Effector memory CD8-positive, alpha-beta T cell (primary cell): ENCODE measurements around the gene GLTP.
A peak's percentile ranks its signal among the peaks of the same experiment; 100 is the strongest.
"Not testable (repeated sequence)": the region's sequence is repeated elsewhere in the genome, so short reads cannot be mapped to it uniquely, and the experiment has no call there.

ENCODE experiments used
- ATAC-seq: fragments of 150-1000 bp; cut with Tn5 transposase; replicated peaks from 2 replicates; pipeline ENCODE4 v1.10.0; 2021; ENCODE audit warnings: mild to moderate bottlenecking, moderate library complexity
- DNase-seq, 3 experiments: peaks; one replicate each; pipeline ENCODE4 v3.0.0; 2021
- H3K27ac Mint-ChIP-seq, 2 donors: one replicate each; pipeline ENCODE4 v1.8.0; 2022; ENCODE audit warnings: mild to moderate bottlenecking in 2 of 2, mixed read lengths in 2 of 2, moderate library complexity in 2 of 2
- H3K27me3 Mint-ChIP-seq, 2 donors: one replicate each; pipeline ENCODE4 v1.8.0; 2022; ENCODE audit warnings: mixed read lengths in 2 of 2
- H3K36me3 Mint-ChIP-seq: one replicate; pipeline ENCODE4 v1.8.0; 2022; ENCODE audit warnings: mild to moderate bottlenecking, moderate library complexity, mixed read lengths; ENCODE audit not compliant: insufficient read depth
- H3K4me1 Mint-ChIP-seq, 2 donors: one replicate each; pipeline ENCODE4 v1.8.0; 2022; ENCODE audit warnings: low read depth in 2 of 2, mixed read lengths in 2 of 2
- H3K4me3 Mint-ChIP-seq, 2 donors: one replicate each; pipeline ENCODE4 v1.8.0; 2022; ENCODE audit warnings: mild to moderate bottlenecking in 2 of 2, mixed read lengths in 2 of 2, moderate library complexity in 2 of 2
- H3K9me3 Mint-ChIP-seq, 2 donors: one replicate each; pipeline ENCODE4 v1.8.0; 2022; ENCODE audit warnings: mixed read lengths in 2 of 2

GLTP gene

DNA sequence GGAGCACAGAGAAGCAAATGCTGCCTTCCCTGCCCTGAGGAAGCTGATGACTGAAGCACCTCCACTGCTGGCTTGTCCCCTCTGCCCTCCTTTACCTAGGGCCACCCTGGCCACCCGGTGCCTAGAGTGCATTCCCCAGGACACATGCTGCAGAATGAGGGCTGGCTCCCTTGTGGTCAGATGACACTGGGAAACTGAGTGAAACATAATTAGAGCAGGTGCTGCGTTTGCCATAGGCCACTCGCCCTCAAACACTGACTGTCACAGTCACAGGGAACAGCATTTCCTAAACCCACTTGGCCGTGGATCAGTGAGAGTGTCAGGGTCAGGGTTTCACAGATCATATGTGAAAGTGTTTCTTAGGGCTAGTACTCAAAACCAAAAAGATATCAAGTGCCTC is 35.7 kb upstream of the GLTP start:
- H3K9me3 Mint-ChIP-seq: no peaks in the 10 kb centered on the region
- peak overlapping the region; percentile 58 to 65 for H3K27ac Mint-ChIP-seq
- H3K4me1 Mint-ChIP-seq: peaks cover 3 to 5% of the 10 kb centered on the region in 2 donors

DNA sequence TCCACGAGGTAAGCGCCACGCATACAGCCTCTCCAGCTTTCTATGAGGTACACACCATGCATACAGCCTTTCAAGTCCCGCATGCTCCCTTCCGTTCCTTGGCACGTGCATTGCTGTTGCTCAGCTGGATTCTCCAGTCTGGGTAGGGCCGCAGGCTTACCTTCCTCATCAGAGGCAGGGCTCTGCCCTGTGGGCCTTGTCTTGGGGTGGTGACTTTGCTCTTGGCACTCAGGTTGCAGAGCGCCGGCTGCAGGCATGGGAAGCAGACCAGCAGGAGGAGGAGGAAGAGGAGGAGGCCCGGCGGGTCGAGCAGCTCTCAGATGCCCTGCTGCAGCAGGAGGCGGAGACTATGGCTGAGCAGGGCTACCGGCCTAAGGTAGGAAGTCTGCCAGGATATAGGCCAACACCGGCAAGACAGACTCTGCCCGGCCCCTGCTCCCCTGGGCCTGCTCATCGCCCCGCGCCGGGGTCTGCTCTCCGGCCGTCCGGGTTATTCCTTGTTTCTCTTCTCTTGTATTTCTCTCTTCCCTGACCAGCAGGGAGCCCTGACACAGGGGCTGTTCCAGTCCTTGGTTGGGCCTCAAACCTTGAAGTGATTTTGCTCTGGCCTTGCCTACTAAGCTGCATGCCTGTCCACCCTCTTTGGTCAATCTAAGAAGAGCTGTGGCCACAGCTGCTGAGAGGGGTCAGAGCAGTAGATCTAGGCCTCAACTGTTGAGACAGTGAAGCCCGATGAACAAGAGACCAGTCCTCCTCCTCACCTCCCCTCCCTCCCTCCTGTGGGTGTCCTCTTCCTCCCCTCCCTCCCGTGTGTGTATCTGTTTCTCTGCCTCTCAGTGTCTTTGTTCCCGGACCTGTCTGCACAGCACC is 35.1 kb upstream of the GLTP start:
- DNase-seq (no peak), ATAC-seq (no peak)
- H3K9me3 Mint-ChIP-seq: no peaks in the 10 kb centered on the region
- H3K36me3 Mint-ChIP-seq: peaks cover 52% of the 10 kb centered on the region
- H3K27ac Mint-ChIP-seq: peak overlapping the region; percentile 58 to 65
- no peak overlapping the region for H3K4me3 Mint-ChIP-seq
- H3K4me1 Mint-ChIP-seq: peaks cover 3 to 5% of the 10 kb centered on the region in 2 donors
- no peaks in the 10 kb centered on the region for H3K27me3 Mint-ChIP-seq

More for the DNA sequence above, 35.7 kb upstream of the GLTP start:
- DNase-seq (no peak), ATAC-seq (no peak)
- Mint-ChIP-seq H3K27me3 (no peaks in the 10 kb centered on the region), H3K36me3 (peaks cover 52% of the 10 kb centered on the region), H3K4me3 (no peak overlapping the region)

DNA sequence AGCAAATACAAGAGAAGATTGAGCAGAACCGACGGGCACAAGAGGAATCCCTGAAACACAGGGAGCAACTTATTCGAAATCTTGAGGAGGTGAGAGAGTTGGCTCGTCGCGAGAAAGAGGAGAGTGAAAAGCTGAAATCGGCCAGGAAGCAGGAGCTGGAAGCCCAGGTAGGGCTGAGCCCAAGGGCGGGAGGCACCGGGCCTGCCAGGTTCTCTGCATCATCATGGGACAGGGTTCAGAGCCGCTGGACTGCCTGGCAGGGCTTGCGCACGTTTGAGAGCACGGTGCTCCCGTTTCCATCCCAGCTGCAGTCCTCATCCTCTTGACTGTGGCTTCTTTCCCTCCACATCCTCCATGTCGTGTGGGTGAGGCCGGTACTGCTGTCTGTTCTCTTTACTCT is 34.1 kb upstream of the GLTP start:
- DNase-seq: no peak
- Mint-ChIP-seq H3K27ac (peak overlapping the region in 1 of 2 donors; percentile 65), H3K27me3 (no peaks in the 10 kb centered on the region), H3K4me3 (no peak overlapping the region), H3K36me3 (peaks cover 50% of the 10 kb centered on the region), H3K4me1 (peaks cover 3 to 5% of the 10 kb centered on the region in 2 donors), H3K9me3 (no peaks in the 10 kb centered on the region)
- ATAC-seq: no peak

DNA sequence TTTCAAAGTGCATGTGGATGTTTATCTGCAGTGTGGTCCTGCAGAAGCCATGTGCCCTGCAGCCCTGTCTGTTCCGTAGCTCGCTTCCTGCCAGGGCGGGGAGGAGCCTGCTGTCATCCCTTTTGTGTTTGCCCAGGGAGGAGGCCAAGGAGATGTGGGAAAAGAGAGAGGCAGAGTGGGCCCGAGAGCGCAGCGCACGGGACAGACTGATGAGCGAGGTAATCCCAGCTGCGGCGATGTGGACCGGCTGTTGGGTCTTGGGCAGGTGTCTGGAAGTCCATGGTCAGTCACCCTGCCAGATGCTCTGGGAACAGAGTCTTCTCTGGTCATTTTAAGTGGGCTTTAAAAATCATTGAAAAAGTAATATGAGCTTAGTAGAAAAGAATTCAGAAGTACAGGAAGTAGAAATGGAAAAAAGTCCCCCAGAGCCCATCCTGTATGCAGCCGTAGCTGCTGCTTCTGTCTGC is 32.5 kb upstream of the GLTP start:
- H3K27me3 Mint-ChIP-seq: no peaks in the 10 kb centered on the region

DNA sequence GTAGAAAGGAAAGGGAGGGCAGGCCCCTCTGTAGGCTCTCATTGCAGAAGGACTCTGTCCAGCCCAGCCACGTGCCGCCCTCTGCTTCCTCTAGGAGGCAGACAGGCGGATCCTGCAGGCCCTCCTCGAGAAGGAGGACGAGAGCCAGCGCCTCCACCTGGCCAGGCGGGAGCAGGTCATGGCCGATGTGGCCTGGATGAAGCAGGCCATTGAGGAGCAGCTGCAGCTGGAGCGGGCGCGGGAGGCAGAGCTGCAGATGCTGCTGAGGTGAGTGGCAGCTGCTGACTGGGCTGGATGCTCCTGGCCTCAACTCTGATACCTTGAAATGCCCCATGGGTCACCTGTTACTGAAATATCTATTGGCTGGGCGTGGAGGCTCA is 30.6 kb upstream of the GLTP start:
- Mint-ChIP-seq H3K27me3 (no peaks in the 10 kb centered on the region), H3K4me1 (peaks cover 3 to 5% of the 10 kb centered on the region in 2 donors), H3K4me3 (no peak overlapping the region), H3K9me3 (no peaks in the 10 kb centered on the region), H3K27ac (peak overlapping the region in 1 of 2 donors; percentile 49), H3K36me3 (peaks cover 49% of the 10 kb centered on the region)
- no peak for ATAC-seq
- DNase-seq: no peak

More for the DNA sequence above, 32.5 kb upstream of the GLTP start:
- ATAC-seq: no peak
- peaks cover 3 to 5% of the 10 kb centered on the region in 2 donors for H3K4me1 Mint-ChIP-seq
- H3K9me3 Mint-ChIP-seq: no peaks in the 10 kb centered on the region
- H3K27ac Mint-ChIP-seq: peak overlapping the region; percentile 45 to 64
- H3K4me3 Mint-ChIP-seq: no peak overlapping the region
- H3K36me3 Mint-ChIP-seq: peaks cover 41% of the 10 kb centered on the region
- no peak for DNase-seq

DNA sequence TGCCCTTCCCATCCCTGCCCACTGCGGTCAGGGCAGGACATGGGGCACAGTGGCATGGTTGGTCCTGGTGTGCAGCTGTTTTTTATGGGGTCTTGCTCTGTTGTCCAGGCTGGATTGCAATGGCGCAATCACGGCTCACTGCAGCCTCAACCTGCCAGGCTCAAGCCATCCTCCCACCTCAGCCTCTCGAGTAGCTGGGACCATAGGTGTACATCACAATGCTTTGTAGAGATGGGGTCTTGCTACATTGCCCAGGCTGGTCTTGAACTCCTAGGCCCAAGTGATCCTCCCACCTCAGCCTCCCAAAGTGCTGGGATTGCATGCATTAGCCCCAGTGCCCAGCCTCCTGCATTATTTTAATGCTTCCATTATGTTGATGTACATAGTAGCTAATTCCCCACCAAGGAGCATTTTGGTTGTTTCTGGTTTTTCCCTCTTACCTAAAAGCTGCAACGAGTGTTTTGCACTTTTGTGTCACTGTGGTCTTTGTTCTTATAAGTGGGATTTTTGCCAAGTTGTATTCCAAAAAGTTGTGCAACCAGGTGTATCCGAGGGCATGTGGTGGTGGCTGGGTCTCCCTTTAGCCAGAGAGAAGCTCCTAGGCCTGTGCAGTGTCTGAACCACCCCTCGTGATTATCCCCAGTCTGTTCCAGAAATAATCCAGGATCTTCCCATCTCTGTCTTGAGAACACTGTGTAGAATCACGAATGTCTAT is 30.1 kb upstream of the GLTP start:
- Mint-ChIP-seq H3K36me3 (peaks cover 55% of the 10 kb centered on the region), H3K9me3 (no peaks in the 10 kb centered on the region), H3K4me1 (peaks cover 3 to 5% of the 10 kb centered on the region in 2 donors), H3K27ac (peak overlapping the region; percentile 46 to 49), H3K4me3 (no peak overlapping the region), H3K27me3 (no peaks in the 10 kb centered on the region)
- DNase-seq: no peak
- ATAC-seq: no peak

DNA sequence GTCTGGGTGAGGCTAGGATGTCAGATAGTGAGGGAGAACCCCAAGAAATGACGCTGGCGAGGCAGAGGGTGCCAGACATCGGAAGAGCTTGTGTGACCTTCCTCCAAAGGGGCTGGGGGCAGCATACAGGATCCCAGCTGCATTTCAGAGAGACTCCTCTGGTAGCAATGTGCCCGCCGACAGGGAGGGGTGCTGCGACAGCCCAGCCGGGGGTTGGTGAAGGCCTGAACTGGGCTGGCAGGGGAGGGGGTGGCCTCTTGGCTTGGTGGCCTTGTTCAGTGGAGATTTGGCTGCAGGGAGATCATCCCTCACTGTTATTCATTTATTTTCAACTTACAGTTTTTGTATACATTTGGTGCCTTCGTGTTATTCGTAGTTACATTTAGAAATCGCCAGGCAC is 25.0 kb upstream of the GLTP start:
- peaks cover 53% of the 10 kb centered on the region for H3K36me3 Mint-ChIP-seq
- ATAC-seq (no peak), DNase-seq (no peak)
- H3K4me1 Mint-ChIP-seq: peaks cover 19 to 21% of the 10 kb centered on the region in 2 donors
- H3K9me3 Mint-ChIP-seq: no peaks in the 10 kb centered on the region
- no peak overlapping the region for H3K27ac Mint-ChIP-seq
- H3K4me3 Mint-ChIP-seq: no peak overlapping the region
- no peaks in the 10 kb centered on the region for H3K27me3 Mint-ChIP-seq

DNA sequence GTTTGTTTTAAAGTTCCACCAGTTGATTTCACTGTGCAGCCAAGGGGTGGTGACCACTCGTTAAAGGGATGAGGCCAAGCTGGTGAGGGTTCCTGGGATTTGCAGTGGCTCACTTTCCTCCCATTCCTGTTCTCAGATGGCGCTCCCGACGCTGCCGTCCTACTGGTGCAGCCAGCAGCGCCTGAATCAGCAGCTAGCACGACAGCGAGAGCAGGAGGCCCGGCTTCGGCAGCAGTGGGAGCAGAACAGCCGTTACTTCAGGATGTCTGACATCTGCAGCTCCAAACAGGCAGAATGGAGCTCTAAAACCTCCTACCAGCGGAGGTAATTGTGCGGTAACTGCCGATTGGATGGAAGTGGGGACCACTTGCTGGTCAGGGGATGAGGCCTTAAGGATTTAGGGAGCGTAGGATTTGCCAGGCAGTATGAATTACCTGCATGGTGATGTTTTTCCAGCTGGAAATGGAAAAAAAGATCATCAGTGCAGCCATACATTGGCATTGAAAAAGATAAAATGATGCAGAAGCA is 22.6 kb upstream of the GLTP start:
- no peak overlapping the region for H3K27ac Mint-ChIP-seq
- DNase-seq (no peak), ATAC-seq (no peak)
- no peaks in the 10 kb centered on the region for H3K27me3 Mint-ChIP-seq
- no peaks in the 10 kb centered on the region for H3K9me3 Mint-ChIP-seq
- H3K36me3 Mint-ChIP-seq: peaks cover 47% of the 10 kb centered on the region
- H3K4me1 Mint-ChIP-seq: peaks cover 23 to 27% of the 10 kb centered on the region in 2 donors
- H3K4me3 Mint-ChIP-seq: no peak overlapping the region

DNA sequence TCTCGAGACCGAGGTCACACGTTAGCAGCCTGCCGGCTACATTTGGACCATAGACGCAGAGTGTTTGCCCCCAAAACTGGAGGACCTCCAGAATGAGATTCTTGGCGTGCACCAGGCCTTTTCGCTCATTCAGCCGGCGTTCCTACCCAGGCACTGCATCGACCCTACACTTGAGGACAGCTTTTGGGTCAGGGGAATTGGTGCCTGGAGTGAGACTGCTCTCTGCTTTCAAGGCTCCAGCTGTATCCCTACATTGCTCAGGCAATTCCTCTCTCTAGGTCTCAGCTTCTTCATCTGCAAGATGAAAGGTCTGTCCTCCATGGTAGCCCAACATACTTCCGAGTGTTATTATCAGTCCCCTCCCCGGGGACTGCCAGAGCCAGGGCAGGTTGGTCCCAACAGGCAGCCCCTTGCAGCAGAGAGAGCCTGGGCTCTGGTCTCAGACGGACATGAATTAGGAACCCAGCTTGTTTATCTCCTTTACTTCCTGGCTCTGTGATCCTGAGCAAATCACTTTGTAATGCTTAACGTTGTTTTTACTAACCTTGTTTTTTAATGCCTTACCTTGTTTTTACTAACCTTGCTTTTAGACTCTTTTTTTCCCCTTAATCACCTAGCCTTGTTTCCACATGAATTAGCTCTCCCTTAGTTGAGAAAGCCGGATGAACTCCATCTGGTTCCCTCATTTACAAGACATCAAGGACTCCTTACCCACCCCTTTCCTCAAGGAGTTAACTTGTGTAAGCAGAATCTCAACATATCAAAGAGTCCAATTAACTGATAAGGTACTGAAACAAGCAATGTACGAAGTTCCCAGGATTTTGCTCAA is 20.6 kb upstream of the GLTP start:
- Mint-ChIP-seq H3K27ac (peak overlapping the region; percentile 92 to 95), H3K4me1 (peaks cover 23 to 27% of the 10 kb centered on the region in 2 donors), H3K4me3 (peak overlapping the region; percentile 90 to 96), H3K27me3 (no peaks in the 10 kb centered on the region), H3K36me3 (peaks cover 34% of the 10 kb centered on the region), H3K9me3 (no peaks in the 10 kb centered on the region)
- DNase-seq (no peak), ATAC-seq (peak; percentile 7)

DNA sequence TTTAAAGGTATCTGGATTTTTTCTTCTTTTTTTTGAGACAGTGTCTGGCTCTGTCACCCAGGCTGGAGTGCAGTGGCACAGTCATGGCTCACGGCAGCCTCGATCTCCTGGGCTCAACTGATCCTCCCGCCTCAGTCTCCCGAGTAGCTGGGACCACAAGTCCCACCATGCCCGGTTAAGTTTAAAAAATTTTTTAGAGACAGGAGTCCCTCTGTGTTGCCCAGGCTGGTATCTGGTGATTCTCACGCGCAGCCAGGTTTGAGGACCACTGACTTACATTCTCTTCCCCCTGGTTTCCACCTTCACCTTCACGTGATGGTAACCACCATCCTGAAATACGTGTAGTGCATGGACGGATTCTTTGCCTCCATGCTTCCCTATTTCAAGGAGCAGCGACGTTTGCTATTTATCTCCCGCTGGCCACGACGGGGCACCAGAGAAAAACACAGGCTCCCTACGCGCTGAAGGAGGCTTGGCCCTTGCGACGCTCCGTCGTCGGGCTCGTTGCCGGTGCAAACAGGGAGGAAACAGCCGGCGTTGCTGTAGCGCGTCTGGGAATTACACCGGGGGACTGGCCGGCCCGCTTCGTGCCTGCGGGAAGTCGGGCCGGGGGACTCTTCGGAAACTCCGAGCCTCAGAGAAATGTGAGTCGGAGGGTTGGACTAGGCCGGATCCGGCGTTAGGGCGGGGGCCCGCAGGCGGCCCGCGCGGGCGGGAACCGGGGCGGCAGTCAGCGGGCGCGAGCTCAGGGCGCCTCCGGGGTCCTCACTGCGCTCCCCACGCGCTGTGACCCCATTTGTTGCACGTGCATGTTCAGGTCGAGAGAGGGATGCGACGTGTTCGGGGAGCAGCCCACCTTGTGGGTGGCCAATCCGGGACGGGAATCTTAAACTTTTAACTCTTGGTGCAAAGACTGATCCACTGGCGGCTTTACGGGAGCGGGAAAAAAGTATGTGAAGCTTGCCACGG is 19.7 kb upstream of the GLTP start, which contains the start of gene TCHP:
TCHP (plus strand) TSS at position 492 of the 969 bp plus-strand sequence. CDS start 2,753 bp downstream, outside the sequence.
- peak; percentile 57 to 64 (median 58) for DNase-seq
- peak within 1 kb of the TSS; percentile 92 to 95 for H3K27ac Mint-ChIP-seq
- H3K36me3 Mint-ChIP-seq: peaks cover 25% of the 10 kb centered on the region
- peak within 1 kb of the TSS; percentile 90 to 96 for H3K4me3 Mint-ChIP-seq
- peaks cover 23 to 27% of the 10 kb centered on the region in 2 donors for H3K4me1 Mint-ChIP-seq
- peak; percentile 91 for ATAC-seq
- H3K9me3 Mint-ChIP-seq: no peaks in the 10 kb centered on the region
- H3K27me3 Mint-ChIP-seq: no peaks in the 10 kb centered on the region

DNA sequence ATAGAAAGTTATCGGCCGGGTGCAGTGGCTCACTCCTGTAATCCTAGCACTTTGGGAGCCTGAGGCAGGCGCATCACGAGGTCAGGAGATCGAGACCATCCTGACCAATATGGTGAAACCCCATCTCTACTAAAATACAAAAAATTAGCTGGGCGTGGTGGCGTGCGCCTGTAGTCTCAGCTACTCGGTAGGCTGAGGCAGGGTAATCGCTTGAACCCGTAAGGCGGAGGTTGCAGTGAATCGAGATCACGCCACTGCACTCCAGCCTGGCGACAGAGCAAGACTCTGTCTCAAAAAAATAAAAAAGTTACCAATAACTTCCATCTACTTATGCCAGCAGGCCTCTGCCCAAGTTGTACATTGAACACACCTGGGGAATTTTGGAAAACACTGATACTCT is 19.0 kb upstream of the GLTP start:
- not testable (repeated sequence) for H3K27me3 Mint-ChIP-seq, DNase-seq, ATAC-seq, H3K9me3 Mint-ChIP-seq
- Mint-ChIP-seq H3K4me3 (peak overlapping the region; percentile 90 to 96), H3K4me1 (peaks cover 23 to 27% of the 10 kb centered on the region in 2 donors), H3K27ac (peak overlapping the region; percentile 92 to 95), H3K36me3 (peaks cover 18% of the 10 kb centered on the region)

DNA sequence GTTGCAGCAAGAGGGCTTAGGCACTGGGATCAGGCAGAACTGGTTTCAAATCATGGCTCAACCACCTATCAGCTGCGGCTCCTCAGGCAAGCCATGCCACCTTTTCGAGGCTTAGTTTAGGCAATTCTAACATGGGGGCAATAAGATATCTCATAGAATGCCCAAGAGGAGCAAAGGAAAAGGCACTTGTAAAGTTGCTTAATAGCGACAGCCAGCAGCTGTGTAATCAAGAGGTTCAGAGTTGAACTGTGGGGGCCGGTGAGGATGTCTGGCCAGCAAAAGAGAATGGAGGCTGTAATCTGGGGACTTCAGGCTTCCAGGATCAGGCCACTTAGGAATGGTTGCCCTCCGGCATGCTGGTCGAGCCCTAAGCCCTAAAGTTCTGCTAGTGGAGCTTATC is 16.7 kb upstream of the GLTP start:
- no peak overlapping the region for H3K27ac Mint-ChIP-seq
- peaks cover 30 to 39% of the 10 kb centered on the region in 2 donors for H3K4me1 Mint-ChIP-seq
- H3K4me3 Mint-ChIP-seq: no peak overlapping the region
- ATAC-seq (no peak), DNase-seq (no peak)
- no peaks in the 10 kb centered on the region for H3K27me3 Mint-ChIP-seq
- H3K9me3 Mint-ChIP-seq: no peaks in the 10 kb centered on the region
- H3K36me3 Mint-ChIP-seq: peaks cover 2% of the 10 kb centered on the region
